ENCODE data around the gene RPL27. TPM values are rescaled to one million over a fixed set of nuclear protein-coding genes. Genes with fewer than 3 reads are reported as not detected.
A peak's percentile ranks its signal among the peaks of the same experiment; 100 is the strongest.
"Not testable (repeated sequence)": the region's sequence is repeated elsewhere in the genome, so short reads cannot be mapped to it uniquely, and the experiment has no call there.

The RPL27 gene
- polyA plus RNA-seq, 3 donors: 1,375 to 1,510 (median 1,475) TPM

DNA sequence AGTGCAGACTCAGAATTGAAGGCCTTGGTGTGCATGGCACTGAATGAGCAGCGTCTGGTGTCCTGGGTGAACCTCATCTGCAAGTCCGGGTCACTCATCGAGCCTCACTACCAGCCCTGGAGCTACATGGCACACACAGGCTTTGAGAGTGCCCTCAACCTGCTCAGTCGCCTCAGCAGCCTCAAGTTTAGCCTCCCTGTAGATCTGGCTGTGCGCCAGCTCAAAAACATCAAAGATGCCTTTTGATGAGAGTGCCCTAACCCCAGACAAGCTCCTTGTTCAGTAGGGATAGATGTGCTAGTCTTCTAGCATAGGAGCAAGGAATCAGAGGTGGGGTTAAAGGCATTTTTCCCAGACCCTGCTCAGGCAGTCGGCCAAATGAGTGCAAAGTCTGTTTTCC, 6.7 kb upstream of the RPL27 start:
- no peak for DNase-seq (ENCODE audit: low read depth in 3 of 3, low spot score in 2 of 3)

DNA sequence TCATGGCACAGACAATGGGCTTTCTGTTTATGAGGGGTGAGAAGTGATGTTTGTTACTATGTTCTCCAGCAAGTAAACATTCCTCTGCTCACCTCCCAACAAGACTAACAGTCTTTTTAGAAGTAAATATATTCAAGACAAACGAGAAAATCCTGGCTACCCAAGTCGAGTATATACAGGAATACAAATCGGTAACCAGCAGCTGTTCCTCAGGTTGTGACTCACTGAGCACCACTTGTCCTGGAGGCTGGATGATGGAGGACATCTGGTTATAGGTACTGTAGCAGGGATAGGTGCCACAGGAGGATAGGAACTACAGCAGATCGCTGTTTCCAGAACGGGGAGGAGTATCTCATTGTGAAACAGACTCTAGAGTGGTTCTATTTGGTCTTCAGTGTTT, 5.3 kb upstream of the RPL27 start:
- no peak for DNase-seq (ENCODE audit: low read depth in 3 of 3, low spot score in 2 of 3)

DNA sequence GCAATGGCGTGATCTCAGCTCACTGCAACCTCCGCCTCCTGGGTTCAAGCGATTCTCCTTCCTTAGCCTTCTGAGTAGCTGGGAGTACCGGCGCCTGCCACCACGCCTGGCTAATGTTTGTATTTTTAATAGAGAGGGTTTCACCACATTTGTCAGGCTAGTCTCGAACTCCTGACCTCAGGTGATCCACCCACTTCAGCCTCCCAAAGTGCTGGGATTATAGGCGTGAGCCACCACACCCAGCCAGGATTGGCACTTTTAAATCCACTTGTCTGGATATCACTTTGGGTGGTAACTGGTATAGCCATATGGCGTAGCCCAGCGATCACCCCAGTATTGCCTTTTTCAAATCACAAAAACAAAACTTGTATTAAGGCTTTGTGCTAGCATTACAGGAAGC, 4.3 kb upstream of the RPL27 start:
- not testable (repeated sequence) for DNase-seq (ENCODE audit: low read depth in 3 of 3, low spot score in 2 of 3)

DNA sequence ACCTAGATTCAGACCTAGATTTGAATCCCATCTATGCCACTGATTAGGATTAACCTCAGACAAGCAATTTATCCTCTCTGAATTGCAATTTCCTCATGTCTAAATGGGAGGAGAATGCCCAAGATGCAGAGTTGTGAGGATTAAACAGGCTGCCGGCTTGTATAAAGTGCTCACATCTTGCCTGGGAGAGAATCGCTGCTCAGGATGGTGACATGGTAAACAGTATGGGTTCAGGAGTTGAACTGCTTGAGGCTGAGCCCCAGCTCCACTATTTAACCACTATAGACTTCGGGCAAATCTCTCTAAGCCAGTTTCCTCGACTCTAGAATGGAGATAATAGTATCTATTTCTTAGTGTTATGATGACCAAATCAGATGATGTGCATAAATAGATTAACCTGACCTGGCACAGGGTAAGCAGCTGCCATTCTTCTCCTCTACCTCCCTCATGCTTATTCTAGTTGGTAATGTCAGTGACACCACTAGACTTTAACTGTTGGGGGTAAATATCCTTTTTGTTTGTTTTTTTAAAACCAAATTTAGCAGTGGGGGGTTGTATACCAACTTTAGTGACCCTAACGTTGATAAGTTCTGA, 732 bp upstream of the RPL27 start:
- DNase-seq (ENCODE audit: low read depth in 3 of 3, low spot score in 2 of 3): no peak

DNA sequence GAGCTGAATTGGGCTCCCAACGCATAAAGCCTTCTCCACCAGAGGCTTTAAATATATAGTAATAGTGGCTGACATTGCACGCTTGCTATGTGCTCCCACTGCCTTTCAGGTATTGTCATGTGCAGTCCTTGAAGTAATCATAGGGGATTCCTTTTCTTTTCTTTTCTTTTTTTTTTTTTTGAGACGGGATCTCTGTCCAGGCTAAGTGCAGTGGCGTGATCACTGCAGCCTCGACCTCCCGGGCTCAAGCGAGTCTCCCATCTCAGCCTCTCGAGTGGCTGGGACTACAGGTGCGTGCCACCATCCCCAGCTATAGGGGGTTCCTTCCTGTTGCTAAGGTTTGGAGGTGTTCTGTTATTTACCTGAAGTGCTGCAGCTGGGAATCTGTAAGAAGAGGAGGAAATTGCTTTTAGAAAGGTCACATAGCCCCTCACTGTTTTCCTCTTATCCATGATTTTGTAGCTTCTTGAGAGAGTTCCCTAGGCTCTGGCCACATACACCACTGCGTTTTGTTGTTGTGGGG, 845 bp downstream of the RPL27 start:
- no peak for DNase-seq (ENCODE audit: low read depth in 3 of 3, low spot score in 2 of 3)

DNA sequence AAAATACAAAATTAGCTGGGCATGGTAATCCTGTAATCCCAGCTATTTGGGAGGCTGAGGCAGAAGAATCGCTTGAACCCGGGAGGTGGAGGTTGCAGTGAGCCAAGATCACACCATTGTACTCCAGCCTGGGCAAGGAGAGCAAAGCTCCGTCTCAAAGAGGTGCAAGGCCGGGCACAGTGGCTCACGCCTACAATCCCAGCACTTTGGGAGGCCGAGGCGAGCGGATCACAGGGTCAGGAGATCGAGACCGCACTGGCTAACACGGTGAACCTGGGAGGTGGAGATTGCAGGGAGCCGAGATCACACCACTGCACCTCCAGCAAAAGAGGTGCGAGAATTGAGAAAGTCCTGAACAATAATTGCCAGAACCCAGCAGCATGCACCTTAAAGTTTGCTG, 2.7 kb downstream of the RPL27 start:
- DNase-seq (ENCODE audit: low read depth in 3 of 3, low spot score in 2 of 3): not testable (repeated sequence)

DNA sequence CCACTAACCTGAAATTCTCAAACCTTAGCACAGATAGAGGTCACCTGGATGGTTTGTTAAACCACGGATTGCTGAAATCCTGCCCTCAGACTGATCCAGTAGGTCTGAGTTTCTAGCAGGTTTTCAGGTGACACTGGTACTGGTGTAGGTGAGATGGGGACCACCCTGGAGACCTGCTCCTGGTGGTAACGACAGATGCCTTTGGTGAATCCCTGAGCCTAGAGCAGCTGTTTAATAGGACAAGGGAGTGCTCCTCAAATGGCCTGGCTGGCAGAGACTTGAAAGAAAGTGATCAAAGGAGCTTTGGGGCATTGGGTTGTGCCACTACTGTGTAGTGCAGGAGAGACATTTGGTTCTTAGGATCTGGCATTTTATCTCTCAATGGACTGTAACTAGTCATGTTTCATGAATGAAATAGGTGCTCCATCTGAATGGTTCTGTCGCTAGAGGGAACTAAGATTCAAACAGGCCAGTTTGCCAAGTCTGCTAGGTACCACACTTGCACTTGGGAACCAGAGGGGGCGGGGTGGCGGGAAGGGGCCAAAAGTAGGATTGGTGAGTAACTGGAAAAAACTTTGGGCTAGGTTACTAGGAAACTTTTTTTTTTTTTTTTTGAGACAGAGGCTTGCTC, 5.4 kb downstream of the RPL27 start:
- DNase-seq (ENCODE audit: low read depth in 3 of 3, low spot score in 2 of 3): no peak

DNA sequence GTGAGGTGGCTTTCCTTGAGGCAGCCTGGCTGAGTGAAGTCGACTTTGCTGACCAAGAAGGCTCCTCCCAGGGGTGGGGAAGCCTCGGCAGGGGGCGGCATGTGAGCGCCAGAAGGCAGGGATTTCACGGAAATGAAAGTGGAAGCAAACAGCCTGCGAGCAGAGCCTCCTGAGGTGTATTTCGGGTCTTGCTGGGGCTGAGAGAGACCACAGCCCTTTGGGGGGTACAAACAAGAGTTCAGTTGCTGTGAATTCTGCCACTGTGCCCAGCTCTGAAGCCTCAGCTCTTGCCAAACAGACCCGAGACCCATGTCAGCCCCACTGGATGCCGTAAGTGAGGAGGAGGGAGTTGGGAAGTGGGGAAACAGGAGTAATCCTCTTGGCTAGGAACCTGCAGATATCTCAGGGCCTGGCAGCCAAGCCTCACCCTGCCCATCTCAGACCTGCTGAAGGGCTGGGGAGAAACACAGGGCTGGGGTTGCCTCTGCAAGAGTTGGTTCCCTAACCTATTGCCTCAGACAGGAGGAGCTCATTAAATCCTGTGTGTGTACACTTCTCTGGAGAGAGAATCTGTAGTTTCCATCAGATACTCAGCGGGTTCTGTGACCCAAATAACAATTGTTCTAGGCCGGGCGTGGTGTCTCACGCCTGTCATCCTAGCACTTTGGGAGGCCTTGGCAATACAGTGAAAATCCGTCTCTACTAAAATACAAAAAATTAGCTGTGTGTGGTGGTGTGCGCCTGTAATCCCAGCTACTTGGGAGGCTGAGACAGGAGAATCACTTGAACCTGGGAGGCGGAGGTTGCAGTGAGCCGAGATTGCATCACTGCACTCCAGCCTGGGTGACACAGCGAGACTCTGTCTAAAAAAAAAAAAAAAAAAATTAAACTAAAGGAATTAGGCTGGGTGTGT, 8.7 kb downstream of the RPL27 start, which contains the start of gene IFI35:
Gene IFI35 (plus strand): TSS at position 146 of the 913 bp plus-strand sequence. CDS start 164 bp downstream, at position 310.
- peak in 1 of 3 donors; percentile 39 for DNase-seq (ENCODE audit: low read depth in 3 of 3, low spot score in 2 of 3)

DNA sequence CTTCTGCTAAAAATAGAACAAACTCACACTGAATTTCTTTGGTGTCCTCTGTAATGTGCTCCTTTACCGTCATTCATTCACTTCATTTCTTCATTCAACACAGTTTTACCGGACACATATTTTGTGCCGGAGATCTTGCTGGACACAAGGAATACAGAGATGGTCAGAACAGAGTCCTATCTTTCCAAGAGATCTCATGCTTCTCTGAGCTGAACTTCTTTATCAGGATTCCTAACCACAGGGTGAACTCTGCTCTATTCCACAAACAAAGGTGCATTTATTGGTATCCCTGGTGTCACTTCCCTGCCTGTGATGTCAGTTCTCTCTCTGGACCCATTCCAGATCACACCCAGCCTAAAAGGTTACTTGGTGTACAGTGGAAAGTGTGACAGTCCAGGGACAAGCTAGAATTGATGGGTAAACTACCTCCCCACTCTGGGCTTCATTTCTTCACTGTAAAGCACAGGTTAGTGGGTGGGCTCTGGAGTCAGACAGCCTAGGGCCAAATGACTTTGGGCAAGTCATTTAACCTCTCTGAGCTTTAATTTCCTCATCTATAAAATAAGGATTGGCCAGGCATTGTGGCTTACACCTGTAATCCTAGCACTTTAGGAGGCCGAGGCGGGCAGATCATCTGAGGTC, 12.6 kb downstream of the RPL27 start:
- DNase-seq (ENCODE audit: low read depth in 3 of 3, low spot score in 2 of 3): no peak

DNA sequence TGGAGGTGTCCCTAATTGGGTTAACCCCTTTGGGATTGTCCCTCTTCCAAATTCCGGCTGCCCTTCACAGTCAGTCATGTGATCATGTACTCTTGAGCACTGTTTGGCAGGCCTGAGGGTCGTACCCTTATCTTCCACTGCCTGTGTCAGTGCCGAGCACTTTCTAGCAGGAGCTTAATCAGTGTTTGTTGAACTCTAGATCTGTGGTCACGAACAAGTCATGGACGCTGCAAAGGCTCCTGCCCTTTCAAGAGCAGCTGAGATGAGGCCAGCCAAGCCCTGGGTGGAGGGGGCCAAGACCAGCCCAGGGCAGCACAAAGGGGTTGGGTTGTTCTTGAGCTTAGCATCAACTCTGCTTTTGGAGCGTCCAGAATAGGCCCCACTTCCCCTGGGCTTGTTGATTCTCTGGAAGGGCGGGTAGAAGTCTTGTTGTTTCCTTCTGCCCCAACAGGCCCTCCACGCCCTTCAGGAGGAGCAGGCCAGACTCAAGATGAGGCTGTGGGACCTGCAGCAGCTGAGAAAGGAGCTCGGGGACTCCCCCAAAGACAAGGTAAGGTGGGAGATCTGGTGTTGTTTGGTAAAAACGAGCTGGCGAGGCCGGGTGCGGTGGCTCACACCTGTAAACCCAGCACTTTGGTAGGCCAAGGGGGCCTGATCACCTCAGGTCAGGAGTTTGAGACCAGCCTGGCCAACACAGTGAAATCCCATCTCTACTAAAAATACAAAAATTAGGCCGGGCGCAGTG, 13.7 kb downstream of the RPL27 start:
- DNase-seq (ENCODE audit: low read depth in 3 of 3, low spot score in 2 of 3): no peak

DNA sequence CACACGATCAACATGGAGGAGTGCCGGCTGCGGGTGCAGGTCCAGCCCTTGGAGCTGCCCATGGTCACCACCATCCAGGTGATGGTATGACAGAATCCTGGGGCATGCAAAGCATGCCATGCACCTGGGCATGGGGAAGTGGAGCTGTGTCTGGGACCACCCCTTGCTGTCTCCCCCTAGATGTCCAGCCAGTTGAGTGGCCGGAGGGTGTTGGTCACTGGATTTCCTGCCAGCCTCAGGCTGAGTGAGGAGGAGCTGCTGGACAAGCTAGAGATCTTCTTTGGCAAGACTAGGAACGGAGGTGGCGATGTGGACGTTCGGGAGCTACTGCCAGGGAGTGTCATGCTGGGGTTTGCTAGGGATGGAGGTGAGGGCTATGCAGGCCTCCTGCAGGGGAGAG, 15.1 kb downstream of the RPL27 start:
- DNase-seq (ENCODE audit: low read depth in 3 of 3, low spot score in 2 of 3): no peak

DNA sequence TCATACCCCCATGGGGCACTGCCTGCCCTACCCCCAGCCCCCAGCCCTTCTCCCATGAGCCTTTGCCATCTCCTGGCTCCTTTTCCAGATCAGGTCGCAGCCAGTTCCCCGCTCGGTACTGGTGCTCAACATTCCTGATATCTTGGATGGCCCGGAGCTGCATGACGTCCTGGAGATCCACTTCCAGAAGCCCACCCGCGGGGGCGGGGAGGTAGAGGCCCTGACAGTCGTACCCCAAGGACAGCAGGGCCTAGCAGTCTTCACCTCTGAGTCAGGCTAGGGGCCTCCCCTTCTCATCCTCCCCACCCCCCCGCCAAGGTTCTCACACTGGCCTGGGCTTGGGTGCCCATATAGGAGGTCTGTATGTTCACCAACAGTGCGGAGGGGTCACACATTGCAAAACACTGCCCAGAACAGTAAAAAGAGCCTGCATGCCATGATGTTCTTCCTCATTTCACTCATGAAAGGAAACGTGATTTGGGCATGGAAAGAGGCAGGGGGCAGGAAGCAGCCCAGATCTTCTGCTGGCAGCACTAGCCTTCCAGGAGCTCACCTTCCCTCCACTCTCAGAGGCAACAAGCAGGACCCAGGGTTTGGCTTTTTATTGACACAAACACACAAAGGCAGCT, 15.9 kb downstream of the RPL27 start:
- DNase-seq (ENCODE audit: low read depth in 3 of 3, low spot score in 2 of 3): no peak

DNA sequence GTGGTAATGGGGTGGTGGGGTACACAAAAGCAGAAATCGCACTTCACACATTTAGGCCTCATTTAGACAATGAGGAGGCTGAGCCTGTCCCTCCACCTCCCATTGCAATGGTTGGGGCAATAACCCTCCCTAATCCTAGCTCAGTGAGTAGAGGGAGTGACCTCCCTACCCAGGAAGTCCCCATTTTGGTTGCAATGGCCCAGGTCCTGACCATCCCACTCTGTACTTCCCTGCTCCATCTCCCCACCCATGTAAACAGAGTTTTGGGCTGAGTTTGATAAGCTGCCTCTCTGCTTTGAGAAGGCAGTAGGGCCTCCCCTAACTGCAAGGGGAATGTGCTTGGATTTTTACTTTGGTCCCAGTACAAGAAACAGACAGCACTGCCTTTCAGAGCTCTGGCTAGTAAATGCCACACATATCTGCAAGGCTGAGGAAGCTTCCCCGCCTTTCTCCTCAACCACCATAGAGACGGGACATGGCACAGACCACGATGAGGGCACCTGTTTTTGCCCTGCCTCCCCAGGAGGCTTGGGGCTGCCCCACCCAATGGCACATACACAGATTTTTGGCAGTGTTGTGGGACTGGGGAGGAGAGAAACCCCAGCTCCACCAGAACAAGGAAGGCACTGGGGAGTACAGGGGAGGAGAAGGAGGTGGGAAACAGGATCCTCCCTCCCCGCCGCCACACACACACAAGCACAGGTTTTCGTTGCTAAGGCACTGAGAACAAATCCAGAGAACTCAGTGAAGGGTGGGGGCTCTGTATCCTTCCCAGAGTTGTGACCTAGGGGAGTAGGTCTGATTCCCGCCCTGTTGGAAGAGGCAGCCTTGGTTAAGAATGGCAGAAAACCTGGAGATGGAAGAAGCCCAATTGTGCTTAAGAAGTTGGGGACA, 16.7 kb downstream of the RPL27 start:
- no peak for DNase-seq (ENCODE audit: low read depth in 3 of 3, low spot score in 2 of 3)

DNA sequence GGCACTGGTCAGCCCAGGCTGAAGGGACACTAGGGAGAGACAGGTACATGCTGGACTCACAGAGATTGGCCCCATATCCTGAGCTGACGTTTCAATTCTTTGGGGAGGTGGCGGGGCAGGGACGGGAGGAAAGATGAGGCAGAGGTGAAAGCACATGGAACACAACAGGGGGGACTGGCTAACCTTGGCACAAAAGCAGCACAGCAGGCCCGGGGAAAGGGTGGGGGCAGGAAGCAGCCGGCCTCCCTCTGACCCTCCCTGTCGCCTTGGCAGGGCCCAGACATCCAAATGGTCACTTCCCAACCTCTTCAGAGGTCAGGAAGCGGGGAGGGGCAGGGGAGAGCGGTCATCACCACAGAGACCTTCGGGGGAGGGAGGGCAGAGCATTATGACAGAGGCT, 17.4 kb downstream of the RPL27 start:
- no peak for DNase-seq (ENCODE audit: low read depth in 3 of 3, low spot score in 2 of 3)

DNA sequence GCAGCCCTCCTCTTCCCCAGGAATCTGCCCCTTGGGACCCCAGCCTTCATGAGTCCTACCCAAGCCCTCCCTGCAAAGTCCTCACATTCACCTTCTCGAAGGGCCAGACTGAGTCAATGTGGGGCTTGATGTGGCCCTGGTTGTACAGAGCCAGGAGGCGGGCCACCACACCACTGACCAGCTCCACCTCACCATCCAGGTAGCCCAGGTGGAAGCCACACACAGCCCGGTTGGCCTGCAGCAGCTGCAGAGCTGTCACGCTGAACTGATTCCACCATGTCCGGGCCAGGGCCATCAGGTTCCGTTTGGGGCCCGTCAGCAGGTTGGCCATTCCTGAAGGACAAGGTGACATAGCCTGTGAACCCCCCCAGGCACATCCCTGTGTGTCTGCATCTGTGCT, 18.0 kb downstream of the RPL27 start:
- DNase-seq (ENCODE audit: low read depth in 3 of 3, low spot score in 2 of 3): no peak

DNA sequence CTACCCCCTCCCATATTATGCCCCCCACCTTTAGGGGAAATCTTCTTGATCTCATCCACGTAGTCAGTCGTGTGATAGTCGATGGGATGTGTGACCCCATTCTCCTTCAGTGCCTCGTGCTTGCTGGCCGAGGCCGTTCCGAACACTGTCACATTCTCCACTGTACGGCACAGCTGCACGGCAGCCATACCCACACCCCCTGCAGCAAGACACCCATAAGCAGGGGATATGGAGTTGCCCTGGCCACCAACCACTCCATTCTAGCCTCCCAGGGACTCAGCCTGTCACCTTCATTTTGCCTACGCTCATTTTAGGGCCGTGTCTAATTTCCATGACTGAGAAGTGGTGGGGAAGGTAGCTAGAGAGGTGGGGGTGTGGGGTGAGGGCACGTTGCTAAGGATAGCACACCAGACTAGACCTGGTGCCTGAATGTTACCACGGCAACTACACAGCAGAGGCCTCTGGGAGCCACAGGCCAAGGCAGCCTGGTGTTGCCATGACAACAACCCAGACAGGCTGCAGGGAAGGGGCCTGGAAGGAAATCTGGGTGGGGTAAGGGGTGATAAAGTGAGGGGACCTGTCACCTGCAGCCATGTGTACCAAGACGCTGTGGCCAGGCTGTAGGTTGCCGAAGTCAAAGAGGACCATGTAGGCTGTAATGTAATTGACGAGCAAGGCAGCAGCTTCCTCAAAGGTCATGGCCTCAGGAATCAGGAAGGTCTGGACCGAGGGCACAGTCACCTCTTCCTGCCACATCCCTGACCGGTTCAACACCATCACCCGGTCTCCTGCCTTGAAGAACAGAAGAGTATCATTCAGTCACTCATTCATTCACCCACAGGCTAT, 20.0 kb downstream of the RPL27 start:
- no peak for DNase-seq (ENCODE audit: low read depth in 3 of 3, low spot score in 2 of 3)

DNA sequence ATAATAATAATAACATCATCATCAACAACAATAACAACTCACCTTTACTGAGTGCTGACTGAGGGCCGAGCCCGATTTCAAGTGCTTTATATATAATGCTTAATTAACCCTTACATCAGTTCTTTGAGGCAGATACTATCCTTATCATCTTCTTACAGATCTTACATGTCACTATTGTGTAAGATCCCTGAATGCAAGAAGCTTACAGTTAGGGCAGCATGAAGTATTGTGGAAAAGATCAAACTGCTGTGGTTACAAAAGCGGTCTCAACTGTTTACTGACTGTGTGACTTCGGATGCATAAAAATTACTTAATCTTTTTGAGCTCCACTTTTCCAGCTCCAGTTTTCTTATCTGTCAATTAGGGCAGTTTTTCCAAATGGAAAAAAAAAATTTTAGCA, 20.7 kb downstream of the RPL27 start:
- DNase-seq (ENCODE audit: low read depth in 3 of 3, low spot score in 2 of 3): no peak

DNA sequence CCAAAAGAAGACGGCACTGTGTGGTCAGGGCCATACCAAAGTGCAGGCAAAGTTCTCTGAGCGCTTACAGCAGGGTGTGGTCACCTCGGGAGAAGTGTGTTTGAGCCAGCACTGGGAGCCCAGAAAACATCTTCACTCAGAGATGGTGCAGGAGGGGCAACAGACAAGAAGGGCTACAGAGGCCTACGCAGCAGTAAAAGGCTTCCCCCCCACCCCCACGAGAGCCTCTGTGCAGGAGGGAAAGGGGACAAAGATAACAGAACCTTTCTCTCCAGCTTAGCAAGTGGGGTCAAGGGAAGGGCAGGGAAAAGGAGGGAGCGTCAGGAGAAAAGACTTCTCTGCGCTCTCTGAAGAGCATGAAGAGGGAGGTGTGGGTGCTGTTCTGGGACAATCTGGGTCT, 21.2 kb downstream of the RPL27 start:
- no peak for DNase-seq (ENCODE audit: low read depth in 3 of 3, low spot score in 2 of 3)

Measured in right renal cortex interstitium (tissue), 3 donors.